Calu3 (cell line): ENCODE data around the gene TOM1L2. TPM values are rescaled to one million over a fixed set of nuclear protein-coding genes. Genes with fewer than 3 reads are reported as not detected.

Experiments
- BruUV-seq: library from RNA; stranded (reverse); fragments of 400-500 nt; replicated peaks from 2 replicates; lab custom pipeline; 2021; lab: Mats Ljungman, UMichigan
- CTCF ChIA-PET: fragments of 300-600 bp; sonication (Branson Sonifier 250); formaldehyde crosslinking; loops from one replicate; lab custom pipeline; 2022; ENCODE audit warnings: antibody characterized with exemption; lab: Charles Lee
- DNase-seq: peaks from one replicate; pipeline ENCODE4 v3.0.0; 2022
- H3K27ac Mint-ChIP-seq: one replicate; pipeline ENCODE4 v1.8.0; 2022; ENCODE audit warnings: mixed read lengths; ENCODE audit not compliant: unreplicated experiment
- H3K27me3 Mint-ChIP-seq: one replicate; pipeline ENCODE4 v1.8.0; 2022; ENCODE audit warnings: mixed read lengths; ENCODE audit not compliant: unreplicated experiment
- H3K36me3 Mint-ChIP-seq: one replicate; pipeline ENCODE4 v1.8.0; 2022; ENCODE audit warnings: mild to moderate bottlenecking, moderate library complexity, mixed read lengths; ENCODE audit not compliant: insufficient read depth, unreplicated experiment
- H3K4me1 Mint-ChIP-seq: one replicate; pipeline ENCODE4 v1.8.0; 2022; ENCODE audit warnings: mild to moderate bottlenecking, low read depth, mixed read lengths; ENCODE audit not compliant: unreplicated experiment
- H3K4me3 Mint-ChIP-seq: one replicate; pipeline ENCODE4 v1.8.0; 2022; ENCODE audit warnings: mild to moderate bottlenecking, low read depth, moderate library complexity, mixed read lengths; ENCODE audit not compliant: unreplicated experiment
- H3K9me3 Mint-ChIP-seq: one replicate; pipeline ENCODE4 v1.8.0; 2022; ENCODE audit warnings: low read depth, mixed read lengths; ENCODE audit not compliant: unreplicated experiment
- intact Hi-C: fragments of 100-400 bp; cut with micrococcal nuclease; formaldehyde crosslinking; loops from one replicate; pipeline ENCODE4 v1.10.0; 2022; ENCODE audit not compliant: unreplicated experiment
- total RNA-seq: library from RNA; stranded (reverse); gene quantifications from 2 replicates; pipeline ENCODE4 v1.2.3, GENCODE V29; 2022
- TF ChIP-seq, protein P1 (sequence below): fragments of 200-600 bp; IDR thresholded peaks from one replicate; pipeline ENCODE4 v1.8.0; 2022; ENCODE audit warnings: antibody characterized with exemption; ENCODE audit not compliant: unreplicated experiment

TOM1L2 gene
- total RNA-seq, 1 experiment from 2014 or later = 20.1 TPM

GRCh38 chr17:17892009-17892408 lies 80.2 kb downstream of the TOM1L2 start:
- Mint-ChIP-seq H3K27me3 (no peaks in the 10 kb centered on the region), H3K27ac (no peak overlapping the region), H3K4me3 (no peak overlapping the region), H3K4me1 (no peaks in the 10 kb centered on the region), H3K36me3 (peaks cover 4% of the 10 kb centered on the region), H3K9me3 (no peaks in the 10 kb centered on the region)
- CTCF ChIA-PET = interaction anchor here (1.1 to 2.1 kb wide), 2 partner anchors 22 to 27 kb away, joined by 5 to 21 read pairs; no protein-coding TSS in a partner anchor
- no peak for DNase-seq
- BruUV-seq = no TSS peak
- TF ChIP-seq, protein P1, sequence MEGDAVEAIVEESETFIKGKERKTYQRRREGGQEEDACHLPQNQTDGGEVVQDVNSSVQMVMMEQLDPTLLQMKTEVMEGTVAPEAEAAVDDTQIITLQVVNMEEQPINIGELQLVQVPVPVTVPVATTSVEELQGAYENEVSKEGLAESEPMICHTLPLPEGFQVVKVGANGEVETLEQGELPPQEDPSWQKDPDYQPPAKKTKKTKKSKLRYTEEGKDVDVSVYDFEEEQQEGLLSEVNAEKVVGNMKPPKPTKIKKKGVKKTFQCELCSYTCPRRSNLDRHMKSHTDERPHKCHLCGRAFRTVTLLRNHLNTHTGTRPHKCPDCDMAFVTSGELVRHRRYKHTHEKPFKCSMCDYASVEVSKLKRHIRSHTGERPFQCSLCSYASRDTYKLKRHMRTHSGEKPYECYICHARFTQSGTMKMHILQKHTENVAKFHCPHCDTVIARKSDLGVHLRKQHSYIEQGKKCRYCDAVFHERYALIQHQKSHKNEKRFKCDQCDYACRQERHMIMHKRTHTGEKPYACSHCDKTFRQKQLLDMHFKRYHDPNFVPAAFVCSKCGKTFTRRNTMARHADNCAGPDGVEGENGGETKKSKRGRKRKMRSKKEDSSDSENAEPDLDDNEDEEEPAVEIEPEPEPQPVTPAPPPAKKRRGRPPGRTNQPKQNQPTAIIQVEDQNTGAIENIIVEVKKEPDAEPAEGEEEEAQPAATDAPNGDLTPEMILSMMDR = no peak
- intact Hi-C loops = no loop called here

DNA sequence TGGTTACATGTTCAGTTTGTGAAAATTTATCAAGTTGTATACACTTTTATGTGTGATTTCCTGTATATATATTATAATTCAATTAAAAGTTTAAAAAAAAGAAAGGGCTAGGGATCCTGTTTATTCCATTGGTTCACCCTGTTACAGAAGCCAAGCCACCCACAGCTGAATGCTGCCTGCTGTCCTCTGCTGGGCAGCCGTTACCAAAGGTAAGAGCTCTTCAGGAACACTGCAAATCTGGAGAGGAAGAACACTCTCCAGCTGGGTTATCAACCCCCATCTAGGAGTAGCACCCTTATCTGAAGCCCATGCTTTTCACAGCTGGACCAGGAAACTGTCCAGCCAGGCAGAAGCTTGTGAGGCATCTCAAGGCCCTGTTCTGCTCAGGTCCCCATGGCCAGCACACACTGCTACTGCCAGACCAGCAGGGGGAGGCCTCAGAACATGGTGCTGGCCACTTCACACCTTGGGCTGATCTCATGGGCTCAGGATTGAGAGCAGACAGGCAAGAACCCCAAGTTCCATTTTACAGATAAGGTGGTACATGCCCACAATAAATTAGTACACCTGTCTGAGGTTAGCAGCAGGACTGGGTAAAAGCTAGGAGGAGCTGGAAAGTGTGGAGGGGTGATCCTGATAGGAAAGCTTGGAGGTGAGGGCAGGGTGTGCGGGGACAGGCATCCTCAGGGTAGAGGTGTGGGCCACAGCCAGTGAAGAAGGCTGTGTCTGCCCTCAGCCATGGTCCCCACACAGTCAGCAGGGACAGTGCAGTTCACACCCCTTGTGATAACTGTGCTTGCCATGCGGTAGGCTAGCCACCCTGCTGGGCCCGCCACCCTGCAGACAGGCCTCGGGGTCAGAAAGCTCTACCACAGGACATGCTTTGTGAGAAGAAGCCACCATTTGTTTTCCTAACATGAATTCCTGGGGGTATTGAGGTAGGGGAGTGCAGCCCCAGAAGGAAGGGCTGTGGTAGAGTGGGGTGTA lies 81.1 kb downstream of the TOM1L2 start:
- intact Hi-C loops = loop anchor here (1.0 kb wide), 2 partner anchors 28 to 142 kb away; no protein-coding TSS in a partner anchor
- no peaks in the 10 kb centered on the region for H3K36me3 Mint-ChIP-seq
- H3K4me1 Mint-ChIP-seq = no peaks in the 10 kb centered on the region
- CTCF ChIA-PET = interaction anchor here (0.7 to 2.1 kb wide), 9 partner anchors 10 to 144 kb away, joined by 3 to 21 read pairs (median 5); partner anchors contain the start of genes DRC3 and TOM1L2
- peak; percentile 65 for DNase-seq
- H3K27ac Mint-ChIP-seq = no peak overlapping the region
- H3K9me3 Mint-ChIP-seq = no peaks in the 10 kb centered on the region
- TF ChIP-seq, protein P1 = peak; percentile 63
- H3K4me3 Mint-ChIP-seq = no peak overlapping the region
- no peaks in the 10 kb centered on the region for H3K27me3 Mint-ChIP-seq
- BruUV-seq = no TSS peak

DNA sequence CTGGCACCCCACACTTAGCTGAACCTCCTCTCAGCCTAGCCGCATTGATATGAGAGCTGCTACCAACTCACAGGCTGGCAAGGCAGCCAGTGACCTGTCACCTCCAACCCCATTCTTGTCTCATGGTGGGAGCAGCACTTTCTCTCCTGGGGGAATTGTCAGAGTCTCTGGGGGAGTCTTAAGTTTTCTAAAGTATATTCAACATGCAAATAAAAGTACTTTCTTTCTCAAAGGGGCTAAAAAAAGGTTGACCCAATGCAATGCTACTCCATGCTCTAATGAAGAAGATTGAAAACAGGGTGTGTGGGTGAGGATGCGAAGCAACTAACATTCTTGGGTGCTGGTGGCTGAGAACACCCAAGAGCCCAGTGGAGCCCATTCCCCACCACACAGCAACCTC lies 82.3 kb downstream of the TOM1L2 start:
- no TSS peak for BruUV-seq
- DNase-seq = no peak
- Mint-ChIP-seq H3K36me3 (no peaks in the 10 kb centered on the region), H3K27me3 (no peaks in the 10 kb centered on the region), H3K27ac (no peak overlapping the region), H3K9me3 (no peaks in the 10 kb centered on the region), H3K4me1 (no peaks in the 10 kb centered on the region), H3K4me3 (no peak overlapping the region)
- intact Hi-C loops = no loop called here
- TF ChIP-seq, protein P1 = no peak
- CTCF ChIA-PET = no interaction called here

- Mint-ChIP-seq H3K4me1 (no peaks in the 10 kb centered on the region), H3K9me3 (no peaks in the 10 kb centered on the region), H3K4me3 (no peak overlapping the region), H3K27me3 (no peaks in the 10 kb centered on the region), H3K27ac (no peak overlapping the region), H3K36me3 (no peaks in the 10 kb centered on the region)
- BruUV-seq = no TSS peak
- CTCF ChIA-PET = interaction anchor here (0.5 to 1.4 kb wide), 3 partner anchors 30 to 145 kb away, joined by 3 to 6 read pairs (median 6); no protein-coding TSS in a partner anchor
- intact Hi-C loops = no loop called here
- no peak for DNase-seq
- TF ChIP-seq, protein P1 = no peak
Observed at GRCh38 chr17:17888821-17889220, 83.4 kb downstream of the TOM1L2 start.
